ENCODE measurements around the gene MYH13. TPM values are rescaled to one million over a fixed set of nuclear protein-coding genes. Genes with fewer than 3 reads are reported as not detected.

MYH13 gene
- total and polyA plus RNA-seq, 10 of the 15 experiments (the other 5 are each of a cell fraction or from before 2014, with no cell fraction given) = 0.01 to 0.04 (median 0.03) TPM; not detected in 4

DNA sequence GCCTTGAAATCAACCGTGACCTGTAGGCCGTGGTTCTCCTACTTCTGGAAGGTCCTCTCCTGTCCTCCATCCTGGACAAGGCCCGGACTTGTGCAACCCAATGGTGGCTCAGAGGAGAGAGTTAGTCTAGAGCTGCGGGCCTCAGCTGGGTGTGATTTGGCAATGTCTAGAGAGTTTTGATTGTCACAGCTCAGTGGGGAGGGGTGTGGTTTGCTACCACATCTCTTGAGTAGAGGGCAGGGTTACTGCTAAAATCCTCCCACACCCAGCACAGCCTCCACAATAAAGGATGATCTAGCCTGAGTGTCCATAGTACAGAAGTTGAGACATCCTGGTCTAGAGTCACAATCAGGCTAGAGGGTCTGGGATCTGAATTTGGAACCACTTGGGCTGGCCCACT, 40.3 kb downstream of the MYH13 start:
- Histone ChIP-seq H3K27ac (ENCODE audit: control insufficient read depth, insufficient read depth) (no peak overlapping the region), H3K27me3 (replicated peaks in 1 of 2; ENCODE audit: control insufficient read depth in 2 of 2, insufficient read depth in 2 of 2, low read length in 1 of 2) (peaks cover 0 to 1% of the 10 kb centered on the region in 2 experiments; a peak in 1 of 4 replicates), H3K4me1 (ENCODE audit: control insufficient read depth, insufficient read depth, low read length) (no peaks in the 10 kb centered on the region), H2AFZ (ENCODE audit: control insufficient read depth, low read depth, low read length) (no peak overlapping the region), H3K4me3 (no peak overlapping the region), H3K4me2 (ENCODE audit: control insufficient read depth, insufficient read depth) (no peak overlapping the region), H3K9me3 (replicated peaks; ENCODE audit: control insufficient read depth, insufficient read depth, low read length) (no peaks in the 10 kb centered on the region), H3K79me2 (ENCODE audit: control insufficient read depth, insufficient read depth, low read length) (no peaks in the 10 kb centered on the region), H3K9ac (ENCODE audit: control insufficient read depth, insufficient read depth, low read length) (no peak overlapping the region), H4K20me1 (ENCODE audit: control insufficient read depth, insufficient read depth) (no peaks in the 10 kb centered on the region), H3K36me3 (ENCODE audit: control insufficient read depth in 2 of 2, insufficient read depth in 2 of 2, low read length in 1 of 2) (no peaks in the 10 kb centered on the region)
- DNase-seq (ENCODE audit: low read depth, low spot score) (no peak), FAIRE-seq (no peak), ATAC-seq (no peak)
- ChIA-PET RAD21 (ENCODE audit: unreplicated experiment) (no interaction called here), CTCF (interaction anchor here (10.6 kb wide), 1 partner anchor 284 kb away, joined by 137 read pairs; no protein-coding TSS in a partner anchor), POLR2A (no interaction called here), SMC1A (ENCODE audit: uncharacterized antibody, unreplicated experiment) (no interaction called here)
- no TSS peak for BruUV-seq (replicated peaks)
- intact Hi-C loops (cut with micrococcal nuclease; ENCODE audit: unreplicated experiment) (no loop called here), in situ Hi-C loops (cut with MboI) (no loop called here)
- TF ChIP-seq NFXL1 (IDR thresholded peaks at IDR 0.05; ENCODE audit: borderline replicate concordance) (no peak), EED (IDR thresholded peaks at IDR 0.05; ENCODE audit: low read depth) (no peak), BCL11A (IDR thresholded peaks at IDR 0.05; ENCODE audit: low read depth, low read length) (no peak), STAT3 (IDR thresholded peaks at IDR 0.05; ENCODE audit: low read depth, low read length) (no peak), NFYA (IDR thresholded peaks at IDR 0.05; ENCODE audit: borderline replicate concordance, low read depth, low read length) (no peak)
- TF ChIP-seq, protein P1, sequence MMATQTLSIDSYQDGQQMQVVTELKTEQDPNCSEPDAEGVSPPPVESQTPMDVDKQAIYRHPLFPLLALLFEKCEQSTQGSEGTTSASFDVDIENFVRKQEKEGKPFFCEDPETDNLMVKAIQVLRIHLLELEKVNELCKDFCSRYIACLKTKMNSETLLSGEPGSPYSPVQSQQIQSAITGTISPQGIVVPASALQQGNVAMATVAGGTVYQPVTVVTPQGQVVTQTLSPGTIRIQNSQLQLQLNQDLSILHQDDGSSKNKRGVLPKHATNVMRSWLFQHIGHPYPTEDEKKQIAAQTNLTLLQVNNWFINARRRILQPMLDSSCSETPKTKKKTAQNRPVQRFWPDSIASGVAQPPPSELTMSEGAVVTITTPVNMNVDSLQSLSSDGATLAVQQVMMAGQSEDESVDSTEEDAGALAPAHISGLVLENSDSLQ (IDR thresholded peaks at IDR 0.05) = no peak
- TF ChIP-seq, protein P2, sequence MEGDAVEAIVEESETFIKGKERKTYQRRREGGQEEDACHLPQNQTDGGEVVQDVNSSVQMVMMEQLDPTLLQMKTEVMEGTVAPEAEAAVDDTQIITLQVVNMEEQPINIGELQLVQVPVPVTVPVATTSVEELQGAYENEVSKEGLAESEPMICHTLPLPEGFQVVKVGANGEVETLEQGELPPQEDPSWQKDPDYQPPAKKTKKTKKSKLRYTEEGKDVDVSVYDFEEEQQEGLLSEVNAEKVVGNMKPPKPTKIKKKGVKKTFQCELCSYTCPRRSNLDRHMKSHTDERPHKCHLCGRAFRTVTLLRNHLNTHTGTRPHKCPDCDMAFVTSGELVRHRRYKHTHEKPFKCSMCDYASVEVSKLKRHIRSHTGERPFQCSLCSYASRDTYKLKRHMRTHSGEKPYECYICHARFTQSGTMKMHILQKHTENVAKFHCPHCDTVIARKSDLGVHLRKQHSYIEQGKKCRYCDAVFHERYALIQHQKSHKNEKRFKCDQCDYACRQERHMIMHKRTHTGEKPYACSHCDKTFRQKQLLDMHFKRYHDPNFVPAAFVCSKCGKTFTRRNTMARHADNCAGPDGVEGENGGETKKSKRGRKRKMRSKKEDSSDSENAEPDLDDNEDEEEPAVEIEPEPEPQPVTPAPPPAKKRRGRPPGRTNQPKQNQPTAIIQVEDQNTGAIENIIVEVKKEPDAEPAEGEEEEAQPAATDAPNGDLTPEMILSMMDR (IDR thresholded peaks at IDR 0.05 in 2 of 3, conservative IDR thresholded peaks at IDR 0.05 in 1 of 3; ENCODE audit: control insufficient read depth in 2 of 3, extremely low read depth in 1 of 3, insufficient read depth in 1 of 3, low read depth in 3 of 3, low read length in 3 of 3) = no peak
- TF ChIP-seq, protein P3, sequence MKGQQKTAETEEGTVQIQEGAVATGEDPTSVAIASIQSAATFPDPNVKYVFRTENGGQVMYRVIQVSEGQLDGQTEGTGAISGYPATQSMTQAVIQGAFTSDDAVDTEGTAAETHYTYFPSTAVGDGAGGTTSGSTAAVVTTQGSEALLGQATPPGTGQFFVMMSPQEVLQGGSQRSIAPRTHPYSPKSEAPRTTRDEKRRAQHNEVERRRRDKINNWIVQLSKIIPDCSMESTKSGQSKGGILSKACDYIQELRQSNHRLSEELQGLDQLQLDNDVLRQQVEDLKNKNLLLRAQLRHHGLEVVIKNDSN (IDR thresholded peaks at IDR 0.05; ENCODE audit: borderline replicate concordance, extremely low read length, insufficient read depth, low read depth, low read length) = no peak
- 25% methylated on average over 4 of the region's 4 CpGs for WGBS (ENCODE audit: insufficient coverage, insufficient replicate concordance, low lambda C conversion rate, missing lambda C conversion rate)

Data from GM12878 (cell line).